ENCODE measurements around the gene PNMT. TPM values are rescaled to one million over a fixed set of nuclear protein-coding genes. Genes with fewer than 3 reads are reported as not detected.

PNMT gene
- total and polyA plus RNA-seq, 2 of the 13 experiments (the other 11 are each of a cell fraction or from before 2014, with no cell fraction given), result 0.25 TPM; not detected in 1

GRCh38 chr17:39687546-39688474 lies 19.6 kb downstream of the PNMT start, which contains the start of gene PGAP3 (continued):
- TF ChIP-seq THRA (CRISPR knock-in tag; IDR thresholded peaks at IDR 0.05; ENCODE audit: borderline replicate concordance), result peak; percentile 27
- TF ChIP-seq TEAD2 (CRISPR knock-in tag; IDR thresholded peaks at IDR 0.05), result peak; percentile 67; the same call in 1 of the 2 replicates
- no peak for TF ChIP-seq FOXA1 (IDR thresholded peaks at IDR 0.05)
- peak; percentile 14; the same call in 1 of the 2 replicates for TF ChIP-seq FOXA1 (CRISPR knock-in tag; IDR thresholded peaks at IDR 0.05)
- no peak for TF ChIP-seq TBP (CRISPR knock-in tag; IDR thresholded peaks at IDR 0.05)
- peak; percentile 61; the same call in 1 of the 2 replicates for TF ChIP-seq ZNF264 (CRISPR knock-in tag; IDR thresholded peaks at IDR 0.05)
- peak; percentile 28; the same call in 1 of the 2 replicates for TF ChIP-seq ZNF792 (CRISPR knock-in tag; IDR thresholded peaks at IDR 0.05)
- no peak for TF ChIP-seq POGZ (CRISPR knock-in tag; IDR thresholded peaks at IDR 0.05)
- no peak; the same call in 1 of the 2 replicates for TF ChIP-seq ATF6 (CRISPR knock-in tag; conservative IDR thresholded peaks at IDR 0.05)
- TF ChIP-seq ZBTB44 (CRISPR knock-in tag; IDR thresholded peaks at IDR 0.05), result no peak
- peak; percentile 90; the same call in 1 of the 2 replicates for TF ChIP-seq ZNF782 (CRISPR knock-in tag; IDR thresholded peaks at IDR 0.05; ENCODE audit: borderline replicate concordance)
- TF ChIP-seq ZBTB1 (CRISPR knock-in tag; IDR thresholded peaks at IDR 0.05; ENCODE audit: borderline replicate concordance), result no peak
- peak; percentile 65; the same call in 1 of the 2 replicates for TF ChIP-seq ZNF678 (CRISPR knock-in tag; IDR thresholded peaks at IDR 0.05)
- TF ChIP-seq NFKB2 (CRISPR knock-in tag; IDR thresholded peaks at IDR 0.05; ENCODE audit: borderline replicate concordance), result peak; percentile 82; the same call in 1 of the 2 replicates
- TF ChIP-seq ARID5B (CRISPR knock-in tag; IDR thresholded peaks at IDR 0.05), result peak; percentile 17
- no peak for TF ChIP-seq ZNF367 (CRISPR knock-in tag; IDR thresholded peaks at IDR 0.05; ENCODE audit: borderline replicate concordance)
